GM19372 (cell line): ENCODE data around the gene GLIS1.

ENCODE experiments used
- ATAC-seq: cut with Tn5 transposase; IDR thresholded peaks from one replicate; pipeline ENCODE4 v1.9.1; 2021; ENCODE audit warnings: mild to moderate bottlenecking, low read depth, moderate library complexity; ENCODE audit not compliant: unreplicated experiment

Gene GLIS1

GRCh38 chr1:53524428-53525375, 214.3 kb downstream of the GLIS1 start:
- no peak for ATAC-seq

DNA sequence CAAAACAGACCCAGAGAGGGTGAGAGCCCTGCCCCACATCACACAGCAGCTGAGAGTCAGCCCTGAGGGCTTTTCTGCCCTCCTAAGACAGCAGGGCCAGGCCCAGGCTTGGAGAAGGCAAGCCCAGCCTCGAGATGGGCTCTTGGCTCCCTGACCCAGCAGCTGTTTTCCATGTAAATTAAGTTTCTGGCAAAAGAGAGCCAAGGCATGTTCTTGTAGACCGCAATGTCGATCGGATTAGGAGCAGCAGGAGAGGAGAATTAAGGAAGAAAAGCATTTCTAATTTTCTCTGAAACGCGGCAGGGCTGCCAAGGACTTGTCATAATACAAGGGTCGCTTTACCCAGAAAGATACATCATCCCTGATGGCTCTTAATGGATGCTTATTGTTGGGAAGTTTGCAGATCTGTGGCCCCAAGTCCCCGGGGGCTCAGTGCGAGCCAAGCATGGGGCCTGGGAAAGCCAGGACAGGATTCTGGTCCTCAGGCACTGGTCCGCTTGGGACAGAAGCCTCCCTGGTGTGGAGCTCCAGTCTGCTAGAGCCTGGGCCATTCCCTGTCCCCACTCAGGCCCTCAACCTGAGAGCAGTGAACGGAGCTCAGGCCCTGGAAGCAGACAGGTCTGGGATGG, 216.9 kb downstream of the GLIS1 start:
- no peak for ATAC-seq

DNA sequence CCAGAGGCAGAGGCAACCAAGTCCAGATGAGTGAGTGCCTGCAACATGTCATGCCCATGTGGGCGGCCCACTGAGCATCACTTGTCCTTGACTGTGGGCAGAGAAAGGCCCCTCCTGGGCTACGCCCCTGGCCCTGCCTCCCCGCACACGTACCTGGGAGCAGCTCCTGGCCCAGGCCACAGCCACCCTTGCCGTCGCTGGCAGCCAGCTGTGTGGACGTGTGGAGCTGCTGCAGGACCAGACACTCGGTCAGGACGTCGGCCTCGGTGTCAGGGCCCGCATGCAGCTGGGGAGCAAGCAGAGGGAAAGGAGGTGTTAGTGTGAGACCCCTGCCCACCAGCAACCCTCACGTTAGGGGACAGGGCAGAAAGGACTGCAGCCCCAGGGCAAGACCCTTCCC, 218.5 kb downstream of the GLIS1 start:
- ATAC-seq = no peak

DNA sequence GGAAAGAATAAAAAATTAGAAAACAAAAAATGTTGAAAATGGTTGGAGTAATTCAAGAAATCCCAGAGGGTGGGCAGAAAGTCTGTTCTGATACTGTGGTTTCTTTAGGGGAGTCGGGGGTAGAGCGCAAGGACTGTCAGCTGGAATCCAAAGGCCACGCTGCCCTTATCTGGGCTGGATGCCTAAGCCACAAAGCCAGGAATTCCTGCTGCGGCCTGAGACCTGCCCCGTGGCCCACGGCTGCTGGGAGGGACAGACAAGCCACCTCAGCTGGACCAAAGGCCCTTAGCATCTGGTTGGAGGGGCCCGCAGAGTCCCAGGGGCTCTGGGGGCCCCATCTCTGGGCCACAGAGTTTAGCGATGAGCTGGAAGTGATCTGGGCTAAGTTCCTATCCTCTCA, 219.5 kb downstream of the GLIS1 start:
- ATAC-seq = no peak

GRCh38 chr1:53518775-53519174, 220.2 kb downstream of the GLIS1 start:
- no peak for ATAC-seq

GRCh38 chr1:53517821-53518352, 221.1 kb downstream of the GLIS1 start:
- no peak for ATAC-seq

GRCh38 chr1:53517109-53517508, 221.9 kb downstream of the GLIS1 start:
- ATAC-seq = no peak

- no peak for ATAC-seq
These were observed 222.8 kb downstream of the GLIS1 start for GRCh38 chr1:53516181-53516580.

GRCh38 chr1:53514436-53514835, 224.5 kb downstream of the GLIS1 start:
- ATAC-seq = no peak

DNA sequence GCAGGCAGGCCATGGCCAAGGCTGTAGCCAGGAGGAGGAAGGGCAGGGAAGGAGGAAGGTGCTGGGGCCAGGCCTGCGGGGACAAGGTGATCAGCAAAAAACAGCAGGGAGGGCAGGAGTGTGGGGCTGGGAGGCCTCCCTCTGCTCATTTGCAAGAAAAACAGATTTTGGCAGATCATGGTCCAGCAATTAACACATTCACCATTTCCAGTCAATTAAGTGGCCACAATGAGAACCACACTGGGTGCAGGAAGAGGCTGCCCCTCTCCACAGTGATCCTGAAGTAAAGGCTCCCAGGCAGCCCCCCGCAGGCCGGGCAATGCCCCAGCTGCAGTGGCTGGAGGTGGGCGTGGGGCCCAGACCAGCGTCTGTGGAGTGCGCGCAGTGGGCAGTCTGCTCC, 225.1 kb downstream of the GLIS1 start:
- no peak for ATAC-seq

- ATAC-seq = no peak
These were observed 225.9 kb downstream of the GLIS1 start for GRCh38 chr1:53512807-53513755.

DNA sequence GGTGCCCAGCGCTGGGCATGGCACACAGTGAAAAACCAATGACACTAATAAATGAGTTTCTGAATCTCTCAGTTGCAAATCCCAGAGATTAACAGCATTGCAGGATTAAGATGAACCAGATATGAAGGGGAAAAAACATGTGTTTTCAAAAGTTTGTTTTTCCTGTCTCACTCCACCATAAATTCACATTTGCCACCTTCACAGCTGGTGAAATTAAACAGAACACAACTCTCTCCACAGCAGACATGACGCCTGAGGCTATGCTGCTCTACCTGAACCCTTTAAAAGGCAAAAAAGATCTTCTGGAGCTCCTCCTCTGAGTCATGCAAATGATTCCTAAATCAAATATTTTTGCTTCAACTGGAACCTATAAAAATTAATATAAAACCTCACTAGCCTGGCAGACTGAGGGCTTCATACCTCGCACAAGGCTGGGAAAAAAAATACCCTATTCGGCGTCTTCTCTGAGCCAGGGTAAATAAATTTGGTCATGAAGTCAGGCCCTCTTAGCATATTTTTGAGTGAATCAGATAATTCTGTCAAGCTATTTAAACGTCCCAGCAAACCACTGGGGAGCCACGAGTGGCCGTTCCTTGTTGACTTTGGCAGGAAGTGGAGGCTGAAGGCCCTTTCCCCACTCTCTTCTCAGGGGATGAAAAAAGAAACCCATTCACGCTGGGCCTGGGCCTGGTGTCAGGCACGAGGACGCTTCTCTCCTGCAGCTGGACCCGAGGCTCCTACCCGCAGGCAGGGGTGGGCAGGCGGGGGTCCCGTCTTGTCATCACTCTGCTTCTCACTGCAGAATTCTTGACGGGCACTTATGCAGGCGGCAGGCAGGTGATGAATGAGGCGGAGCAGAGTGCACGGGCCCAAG, 226.8 kb downstream of the GLIS1 start:
- ATAC-seq = no peak

DNA sequence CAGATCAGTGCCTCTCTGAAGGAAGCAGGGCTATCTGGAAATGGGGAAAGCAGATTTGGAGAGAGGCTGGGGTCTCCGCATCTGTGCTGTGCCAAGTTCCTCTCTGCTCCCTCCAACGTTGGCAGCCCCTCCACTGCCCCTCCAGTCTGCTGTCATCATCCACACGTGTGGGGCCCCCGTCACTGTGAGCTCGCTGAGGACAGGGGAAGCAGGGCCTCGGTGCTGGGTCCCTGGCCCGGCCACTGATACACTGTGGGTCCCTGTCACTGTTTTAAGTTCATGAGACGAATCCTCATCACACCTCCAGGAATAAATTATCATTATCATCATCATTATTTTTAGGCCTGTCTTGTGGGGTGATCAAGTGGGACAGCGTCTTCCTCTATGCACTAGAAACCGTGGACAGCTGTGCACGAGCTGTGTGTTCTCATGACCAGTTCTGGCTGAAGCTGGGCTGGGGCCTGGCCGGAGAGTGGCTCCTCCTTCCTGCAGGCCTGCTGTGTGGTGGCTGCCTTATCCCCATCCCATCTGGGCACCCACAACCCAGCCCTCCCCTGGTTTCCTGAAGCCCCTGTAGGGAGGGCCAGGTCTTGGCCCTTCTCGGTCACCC, 227.5 kb downstream of the GLIS1 start:
- ATAC-seq = no peak

- ATAC-seq = no peak
These were observed 228.7 kb downstream of the GLIS1 start for GRCh38 chr1:53510215-53510614.

DNA sequence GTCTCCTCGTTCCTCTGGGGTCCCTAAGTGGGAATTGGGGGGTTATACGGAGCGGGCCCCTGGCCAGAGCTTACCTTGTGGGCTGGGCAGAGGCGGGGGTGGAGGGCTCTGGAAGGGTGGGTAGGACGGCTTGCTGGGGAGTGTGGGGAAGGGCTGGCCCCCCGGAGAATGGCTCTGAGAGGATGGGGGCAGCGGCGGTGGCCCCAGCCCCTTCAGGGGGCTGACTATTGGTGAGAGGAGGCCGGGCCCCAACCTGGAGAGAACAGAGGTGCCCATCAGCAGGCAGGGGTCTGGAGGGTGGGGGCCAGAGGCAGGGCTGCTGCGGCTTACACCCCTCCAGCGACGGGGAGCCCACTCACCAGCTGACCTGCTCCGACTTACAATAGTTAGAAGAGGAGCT, 229.2 kb downstream of the GLIS1 start:
- ATAC-seq = no peak

GRCh38 chr1:53508991-53509666, 229.8 kb downstream of the GLIS1 start:
- no peak for ATAC-seq

DNA sequence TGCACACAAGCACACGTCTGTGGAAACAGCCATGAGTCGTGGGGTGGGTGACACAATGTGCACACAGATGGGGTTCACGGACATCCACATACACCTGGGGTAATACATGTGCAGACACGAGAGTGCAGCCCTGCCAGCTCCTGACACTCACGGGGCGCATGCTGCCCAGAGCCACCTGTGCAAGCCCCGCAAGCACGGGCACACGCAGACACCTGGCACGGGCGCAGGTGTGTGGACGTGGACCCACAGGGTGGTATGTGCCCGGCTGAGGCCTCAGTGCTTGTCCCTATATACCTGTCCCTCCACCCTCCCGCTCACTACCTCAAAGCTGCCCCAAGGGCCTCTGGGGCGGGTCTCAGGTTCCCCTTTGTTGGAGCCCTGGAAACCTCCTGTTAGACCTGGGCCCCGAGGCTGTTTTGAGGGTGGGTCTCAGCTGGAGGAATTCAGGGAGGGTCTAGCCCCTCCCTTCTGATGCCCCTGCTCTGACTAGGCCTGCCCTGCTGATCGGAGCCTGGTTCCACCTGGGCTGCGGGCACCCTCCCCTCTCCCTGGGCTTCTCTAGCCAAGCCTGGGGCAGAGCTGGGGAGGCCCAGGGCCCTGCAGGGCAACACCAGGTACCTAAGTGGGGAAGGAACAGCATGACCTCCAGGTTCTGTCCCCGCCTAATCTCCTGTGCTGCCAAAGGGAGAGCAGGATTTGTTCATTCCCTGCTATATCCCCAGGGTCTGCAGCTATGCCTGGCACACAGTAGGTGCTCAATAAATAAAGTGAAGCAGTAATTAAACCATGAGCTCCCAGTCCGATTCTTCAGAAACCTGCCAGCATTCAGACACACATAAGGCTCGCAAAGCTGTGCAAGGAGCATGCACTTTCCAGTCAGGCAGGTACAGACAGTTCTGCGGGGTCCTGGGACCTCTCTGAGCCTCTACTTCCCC, 230.6 kb downstream of the GLIS1 start:
- ATAC-seq = no peak
